ENCODE measurements around the gene TBC1D5. TPM values are rescaled to one million over a fixed set of nuclear protein-coding genes. Genes with fewer than 3 reads are reported as not detected.
"Not testable (repeated sequence)": the region's sequence is repeated elsewhere in the genome, so short reads cannot be mapped to it uniquely, and the experiment has no call there.

Gene TBC1D5
- total RNA-seq, 1 donor, result 145 TPM

DNA sequence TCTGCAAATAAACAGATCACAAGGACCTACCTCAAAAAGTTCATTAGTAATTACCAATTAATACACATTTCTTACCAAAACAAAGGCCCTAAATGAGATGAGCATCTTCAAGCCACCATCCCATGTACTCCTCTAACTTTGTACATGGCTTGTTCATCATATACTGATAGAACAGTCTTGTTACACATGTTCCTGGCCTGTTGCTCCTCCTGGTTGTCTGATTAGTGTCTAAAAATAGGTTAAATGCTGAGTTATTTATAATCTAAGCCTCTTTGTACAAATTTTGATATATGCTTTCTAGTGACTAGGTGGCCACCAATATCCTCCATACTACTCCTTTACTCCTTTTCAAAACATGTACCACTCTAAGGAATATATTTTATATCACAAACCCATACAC, 25.0 kb downstream of the TBC1D5 start:
- H3K4me3 ChIP-seq (ENCODE audit: low read depth, low read length), result no peak overlapping the region
- no peak for DNase-seq (ENCODE audit: low read depth)
- TF ChIP-seq, protein P1, sequence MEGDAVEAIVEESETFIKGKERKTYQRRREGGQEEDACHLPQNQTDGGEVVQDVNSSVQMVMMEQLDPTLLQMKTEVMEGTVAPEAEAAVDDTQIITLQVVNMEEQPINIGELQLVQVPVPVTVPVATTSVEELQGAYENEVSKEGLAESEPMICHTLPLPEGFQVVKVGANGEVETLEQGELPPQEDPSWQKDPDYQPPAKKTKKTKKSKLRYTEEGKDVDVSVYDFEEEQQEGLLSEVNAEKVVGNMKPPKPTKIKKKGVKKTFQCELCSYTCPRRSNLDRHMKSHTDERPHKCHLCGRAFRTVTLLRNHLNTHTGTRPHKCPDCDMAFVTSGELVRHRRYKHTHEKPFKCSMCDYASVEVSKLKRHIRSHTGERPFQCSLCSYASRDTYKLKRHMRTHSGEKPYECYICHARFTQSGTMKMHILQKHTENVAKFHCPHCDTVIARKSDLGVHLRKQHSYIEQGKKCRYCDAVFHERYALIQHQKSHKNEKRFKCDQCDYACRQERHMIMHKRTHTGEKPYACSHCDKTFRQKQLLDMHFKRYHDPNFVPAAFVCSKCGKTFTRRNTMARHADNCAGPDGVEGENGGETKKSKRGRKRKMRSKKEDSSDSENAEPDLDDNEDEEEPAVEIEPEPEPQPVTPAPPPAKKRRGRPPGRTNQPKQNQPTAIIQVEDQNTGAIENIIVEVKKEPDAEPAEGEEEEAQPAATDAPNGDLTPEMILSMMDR (IDR thresholded peaks at IDR 0.05; ENCODE audit: insufficient read depth, low read length), result no peak

DNA sequence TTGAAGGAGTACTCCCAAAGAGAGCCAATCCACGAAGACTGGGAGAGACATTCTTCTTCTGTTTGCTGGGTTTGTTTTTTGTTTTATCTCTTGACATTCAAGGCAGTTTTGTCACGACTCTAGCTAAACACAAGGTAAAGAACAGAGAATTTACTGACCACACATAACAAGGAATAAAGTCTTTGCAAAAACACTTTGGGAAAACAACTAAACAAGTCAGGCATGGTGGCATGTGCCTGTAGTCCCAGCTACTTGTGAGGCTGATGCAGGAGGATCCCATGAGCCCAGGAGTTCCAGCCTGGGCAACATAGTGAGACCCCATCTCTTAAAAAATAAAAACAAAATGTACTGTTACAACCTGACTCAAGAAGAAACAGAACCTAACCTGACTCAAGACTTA, 28.0 kb downstream of the TBC1D5 start:
- no peak for DNase-seq (ENCODE audit: low read depth)
- no peak overlapping the region for H3K4me3 ChIP-seq (ENCODE audit: low read depth, low read length)
- TF ChIP-seq, protein P1 (IDR thresholded peaks at IDR 0.05; ENCODE audit: insufficient read depth, low read length), result no peak

DNA sequence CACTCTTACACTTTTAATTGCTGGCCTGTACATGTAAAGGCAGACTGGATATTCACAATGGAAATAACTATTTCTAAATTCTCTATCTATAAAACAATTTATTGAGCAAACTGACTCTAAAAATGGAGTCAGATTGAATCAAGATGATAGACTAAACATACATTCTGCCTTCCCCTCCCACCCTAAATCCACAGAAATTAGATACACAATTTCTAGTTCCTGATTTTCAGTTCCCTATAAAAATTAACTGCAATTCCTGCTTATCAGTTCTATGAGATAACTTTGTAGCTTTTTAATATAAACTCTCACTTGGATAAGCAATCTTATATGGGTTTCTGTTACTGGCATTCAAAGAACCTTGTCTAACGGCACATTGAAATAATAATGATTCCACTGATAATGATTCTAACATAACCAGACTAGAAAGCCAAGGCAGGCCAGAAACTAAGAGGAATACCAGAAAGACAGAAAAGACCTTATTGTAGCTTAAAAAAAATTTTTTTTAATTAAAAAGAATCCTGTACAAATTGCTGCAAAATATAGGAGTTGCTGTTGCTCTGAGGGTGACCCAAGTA, 33.1 kb downstream of the TBC1D5 start:
- TF ChIP-seq, protein P1 (IDR thresholded peaks at IDR 0.05; ENCODE audit: insufficient read depth, low read length), result no peak
- H3K4me3 ChIP-seq (ENCODE audit: low read depth, low read length), result no peak overlapping the region
- no peak for DNase-seq (ENCODE audit: low read depth)

DNA sequence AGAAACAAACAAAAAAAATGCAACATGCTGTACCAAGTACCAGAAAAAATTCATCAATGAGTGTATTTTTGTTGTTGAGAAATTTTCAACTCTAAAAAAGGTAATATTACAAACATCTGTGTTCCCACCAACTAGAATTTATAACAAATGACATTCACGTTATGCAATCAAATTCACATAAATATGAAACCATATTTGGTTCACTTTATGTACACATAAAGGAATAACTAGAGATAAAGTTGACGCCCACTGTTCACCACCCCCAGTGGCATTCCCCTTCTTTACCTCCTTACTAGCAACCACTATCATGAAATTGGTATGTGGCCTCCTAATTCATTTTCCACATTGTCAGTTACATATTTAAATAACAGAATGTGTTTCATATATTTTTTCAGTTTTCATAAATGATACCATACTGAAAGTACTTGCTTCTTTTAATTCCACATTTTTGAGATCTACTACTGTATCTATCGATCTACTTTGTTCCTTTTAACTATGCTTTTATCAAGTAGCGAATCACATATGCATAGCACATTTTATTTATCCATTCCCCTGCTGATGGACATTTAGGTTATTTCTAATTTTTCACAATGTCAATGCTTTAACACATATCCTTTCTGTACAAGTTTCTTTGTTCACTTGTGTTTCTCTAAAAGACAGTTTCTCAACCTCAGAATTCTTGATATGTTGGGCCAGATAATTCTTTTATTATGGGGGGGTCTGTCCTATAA, 34.5 kb downstream of the TBC1D5 start:
- DNase-seq (ENCODE audit: low read depth), result no peak

DNA sequence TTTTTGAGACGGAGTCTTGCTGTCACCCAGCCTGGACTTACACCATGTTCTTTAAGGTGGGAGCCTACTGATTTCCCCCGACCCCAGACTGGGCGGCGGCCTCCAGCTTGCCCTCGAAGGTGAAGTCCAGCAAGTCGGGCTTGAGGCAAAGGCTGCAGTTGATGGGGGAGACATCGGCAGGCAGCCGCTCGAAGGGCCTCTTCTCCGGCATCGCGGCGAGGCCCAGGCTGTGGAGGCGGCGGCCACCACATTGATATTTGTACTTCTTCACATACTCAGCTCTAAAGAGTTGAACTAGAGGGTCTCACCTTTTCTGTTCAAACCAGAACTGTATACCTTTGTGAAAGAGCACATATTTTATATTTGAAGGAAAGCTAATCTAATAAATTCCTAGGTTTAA, 36.4 kb downstream of the TBC1D5 start:
- not testable (repeated sequence) for H3K4me3 ChIP-seq (ENCODE audit: low read depth, low read length); DNase-seq (ENCODE audit: low read depth)

More for the DNA sequence above, 34.5 kb downstream of the TBC1D5 start:
- no peak overlapping the region for H3K4me3 ChIP-seq (ENCODE audit: low read depth, low read length)
- TF ChIP-seq, protein P1 (IDR thresholded peaks at IDR 0.05; ENCODE audit: insufficient read depth, low read length), result no peak

DNA sequence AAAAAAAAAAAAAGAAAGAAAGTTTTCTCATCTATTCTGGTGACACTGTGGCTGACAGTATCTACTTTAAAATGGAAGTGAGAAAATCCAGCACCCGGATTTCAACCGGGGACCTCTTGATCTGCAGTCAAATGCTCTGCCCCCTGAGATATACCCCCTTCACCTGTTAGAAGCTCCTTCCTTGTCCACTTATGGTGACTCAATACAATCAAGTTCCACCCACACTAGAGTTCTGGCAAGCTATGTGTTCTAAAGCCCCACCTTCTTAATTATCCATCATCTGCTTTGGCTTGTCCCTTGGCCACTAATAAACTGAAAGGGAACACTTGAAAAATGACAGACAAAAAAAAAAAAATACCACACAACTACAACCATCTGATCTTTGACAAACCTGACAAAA, 42.6 kb downstream of the TBC1D5 start:
- not testable (repeated sequence) for H3K4me3 ChIP-seq (ENCODE audit: low read depth, low read length); DNase-seq (ENCODE audit: low read depth)

DNA sequence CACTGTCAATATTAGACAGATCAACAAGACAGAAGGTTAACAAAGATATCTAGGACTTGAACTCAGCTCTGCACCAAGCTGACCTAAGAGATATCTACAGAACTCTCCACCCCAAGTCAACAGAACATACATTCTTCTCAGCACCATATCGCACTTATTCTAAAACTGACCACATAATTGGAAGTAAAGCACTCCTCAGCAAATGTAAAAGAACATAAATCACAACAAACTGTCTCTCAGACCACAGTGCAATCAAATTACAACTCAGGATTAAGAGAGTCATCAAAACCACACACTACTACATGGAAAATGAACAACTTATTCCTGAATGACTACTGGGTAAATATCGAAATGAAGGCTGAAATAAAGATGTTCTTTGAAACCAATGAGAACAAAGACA, 46.8 kb downstream of the TBC1D5 start:
- not testable (repeated sequence) for DNase-seq (ENCODE audit: low read depth); H3K4me3 ChIP-seq (ENCODE audit: low read depth, low read length)

DNA sequence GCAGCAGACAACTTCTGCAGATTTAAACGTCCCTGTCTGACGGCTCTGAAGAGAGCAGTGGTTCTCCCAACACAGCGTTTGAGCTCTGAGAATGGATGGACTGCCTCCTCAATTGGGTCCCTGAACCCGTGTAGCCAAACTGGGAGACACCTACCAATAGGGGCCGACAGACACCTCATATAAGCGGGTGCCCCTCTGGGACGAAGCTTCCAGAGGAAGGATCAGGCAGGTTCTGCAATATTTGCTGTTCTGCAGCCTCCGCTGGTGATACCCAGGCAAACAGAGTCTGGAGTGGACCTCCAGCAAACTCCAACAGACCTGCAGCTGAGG, 48.8 kb downstream of the TBC1D5 start:
- not testable (repeated sequence) for H3K4me3 ChIP-seq (ENCODE audit: low read depth, low read length); DNase-seq (ENCODE audit: low read depth)

DNA sequence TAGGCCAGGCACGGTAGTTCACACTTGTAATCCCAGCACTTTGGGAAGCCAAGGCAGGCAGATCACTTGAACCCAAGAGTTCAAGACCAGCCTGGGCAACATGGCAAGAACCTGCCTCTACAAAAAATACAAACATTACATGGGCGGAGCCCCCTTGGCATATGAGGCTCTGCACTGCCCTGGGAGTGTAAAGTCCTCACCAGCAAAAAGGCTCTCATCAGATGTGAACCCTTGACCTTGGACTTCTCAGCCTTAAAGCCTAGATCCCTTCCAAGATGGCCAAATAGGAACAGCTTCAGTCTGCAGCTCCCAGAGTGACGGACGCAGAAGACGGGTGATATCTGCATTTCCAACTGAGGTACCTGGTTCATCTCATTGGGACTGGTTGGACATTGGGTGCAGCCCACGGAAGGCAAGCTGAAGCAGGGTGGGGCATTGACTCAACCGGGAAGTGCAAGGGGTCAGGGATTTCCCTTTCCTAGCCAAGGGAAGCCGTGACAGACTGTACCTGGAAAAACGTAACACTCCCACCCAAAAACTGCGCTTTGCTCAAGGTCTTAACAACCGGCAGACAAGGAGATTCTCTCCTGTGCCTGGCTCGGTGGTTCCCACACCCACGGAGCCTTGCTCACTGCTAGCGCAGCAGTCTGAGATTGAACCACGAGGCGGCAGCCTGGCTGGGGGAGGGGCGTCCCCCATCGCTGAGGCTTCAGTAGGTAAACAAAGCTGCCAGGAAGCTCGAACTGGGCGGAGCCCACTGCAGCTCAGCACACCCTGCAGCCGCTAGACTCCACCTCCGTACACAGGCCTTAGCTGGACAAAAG, 49.4 kb downstream of the TBC1D5 start:
- not testable (repeated sequence) for DNase-seq (ENCODE audit: low read depth); H3K4me3 ChIP-seq (ENCODE audit: low read depth, low read length)
